Fibroblast of villous mesenchyme (primary cell): Measurements from ENCODE around the gene PHLPP2. TPM values are rescaled to one million over a fixed set of nuclear protein-coding genes. Genes with fewer than 3 reads are reported as not detected.

Experiments
- DNase-seq: peaks from one replicate; pipeline ENCODE4 v3.0.0-alpha.2; 2010; ENCODE audit warnings: low read depth
- H3K4me3 ChIP-seq: 2 replicates; pipeline ENCODE4 v1.5.1; 2011; ENCODE audit warnings: low read depth, mild to moderate bottlenecking, low read length
- total RNA-seq: library from RNA; depleted of rRNA; stranded (reverse); fragments of >200 nt; gene quantifications from 2 replicates; pipeline ENCODE4 v1.2.3, GENCODE V29; 2012
- TF ChIP-seq, protein P1 (sequence below): IDR thresholded peaks from 2 replicates; pipeline ENCODE4 v1.5.1; 2012; ENCODE audit warnings: low read depth, mild to moderate bottlenecking, low read length; ENCODE audit not compliant: insufficient read depth

Gene PHLPP2
- total RNA-seq, 1 donor: 17.3 TPM

DNA sequence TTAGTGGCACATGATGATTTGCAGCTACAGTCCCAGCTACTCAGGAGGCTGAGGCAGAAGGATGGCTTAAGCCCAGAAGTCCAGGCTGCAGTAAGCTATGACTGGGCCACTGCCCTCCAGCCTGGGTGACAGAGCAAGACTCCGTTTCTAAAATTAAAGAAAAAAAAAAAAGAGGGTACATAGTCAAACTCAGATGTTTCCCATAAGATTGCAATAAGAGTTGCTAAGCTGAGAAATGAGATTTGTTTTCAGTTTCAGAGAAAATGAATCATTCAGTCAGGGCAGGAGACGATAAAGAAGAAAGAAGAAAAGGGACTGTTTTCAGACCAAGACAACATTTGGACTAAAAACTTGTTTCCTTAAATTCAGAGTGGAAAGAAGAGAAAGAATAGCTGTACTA lies 30.2 kb upstream of the PHLPP2 start:
- no peak for DNase-seq
- no peak overlapping the region for H3K4me3 ChIP-seq
- TF ChIP-seq, protein P1, sequence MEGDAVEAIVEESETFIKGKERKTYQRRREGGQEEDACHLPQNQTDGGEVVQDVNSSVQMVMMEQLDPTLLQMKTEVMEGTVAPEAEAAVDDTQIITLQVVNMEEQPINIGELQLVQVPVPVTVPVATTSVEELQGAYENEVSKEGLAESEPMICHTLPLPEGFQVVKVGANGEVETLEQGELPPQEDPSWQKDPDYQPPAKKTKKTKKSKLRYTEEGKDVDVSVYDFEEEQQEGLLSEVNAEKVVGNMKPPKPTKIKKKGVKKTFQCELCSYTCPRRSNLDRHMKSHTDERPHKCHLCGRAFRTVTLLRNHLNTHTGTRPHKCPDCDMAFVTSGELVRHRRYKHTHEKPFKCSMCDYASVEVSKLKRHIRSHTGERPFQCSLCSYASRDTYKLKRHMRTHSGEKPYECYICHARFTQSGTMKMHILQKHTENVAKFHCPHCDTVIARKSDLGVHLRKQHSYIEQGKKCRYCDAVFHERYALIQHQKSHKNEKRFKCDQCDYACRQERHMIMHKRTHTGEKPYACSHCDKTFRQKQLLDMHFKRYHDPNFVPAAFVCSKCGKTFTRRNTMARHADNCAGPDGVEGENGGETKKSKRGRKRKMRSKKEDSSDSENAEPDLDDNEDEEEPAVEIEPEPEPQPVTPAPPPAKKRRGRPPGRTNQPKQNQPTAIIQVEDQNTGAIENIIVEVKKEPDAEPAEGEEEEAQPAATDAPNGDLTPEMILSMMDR: no peak

DNA sequence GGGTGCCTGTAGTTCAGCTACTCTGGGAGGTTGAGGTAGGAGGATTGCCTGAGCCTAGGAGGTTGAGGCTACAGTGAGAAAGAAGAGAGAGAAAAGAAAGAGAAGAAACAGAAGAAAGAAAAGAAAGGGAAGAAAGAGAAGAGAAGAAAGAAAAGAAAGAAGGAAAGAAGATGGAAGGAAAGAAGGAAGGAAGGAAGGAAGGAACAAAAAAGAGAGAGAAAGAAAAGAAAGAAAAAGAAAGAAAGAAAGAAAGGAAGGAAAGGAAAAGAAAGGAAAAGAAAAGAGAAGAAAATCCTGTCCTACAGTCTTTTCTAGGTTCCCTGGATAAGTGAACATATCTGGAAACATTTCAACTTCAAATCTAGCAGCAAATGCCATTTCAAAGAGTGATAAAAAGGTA lies 29.6 kb upstream of the PHLPP2 start:
- H3K4me3 ChIP-seq: no peak overlapping the region
- TF ChIP-seq, protein P1: no peak
- DNase-seq: no peak

DNA sequence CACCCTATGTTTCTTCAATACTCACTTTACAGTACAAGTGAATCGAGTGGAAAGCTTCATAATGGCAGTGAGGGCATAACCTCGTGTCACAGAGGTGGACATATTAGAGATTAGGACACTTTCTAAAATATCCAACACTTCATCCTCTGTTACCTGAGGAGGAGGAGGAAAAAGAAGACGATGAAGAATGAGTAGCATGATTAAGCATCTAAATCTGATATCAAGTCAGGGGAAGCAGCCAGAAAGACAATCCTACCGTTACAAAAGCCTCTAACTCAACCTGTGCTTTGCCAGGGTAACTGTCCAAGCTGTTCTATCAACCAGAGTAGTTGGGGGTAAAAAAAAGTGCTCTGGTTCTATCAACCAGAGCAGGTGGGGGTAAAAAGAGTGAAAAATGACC lies 23.7 kb upstream of the PHLPP2 start:
- DNase-seq: no peak
- TF ChIP-seq, protein P1: no peak
- H3K4me3 ChIP-seq: no peak overlapping the region

DNA sequence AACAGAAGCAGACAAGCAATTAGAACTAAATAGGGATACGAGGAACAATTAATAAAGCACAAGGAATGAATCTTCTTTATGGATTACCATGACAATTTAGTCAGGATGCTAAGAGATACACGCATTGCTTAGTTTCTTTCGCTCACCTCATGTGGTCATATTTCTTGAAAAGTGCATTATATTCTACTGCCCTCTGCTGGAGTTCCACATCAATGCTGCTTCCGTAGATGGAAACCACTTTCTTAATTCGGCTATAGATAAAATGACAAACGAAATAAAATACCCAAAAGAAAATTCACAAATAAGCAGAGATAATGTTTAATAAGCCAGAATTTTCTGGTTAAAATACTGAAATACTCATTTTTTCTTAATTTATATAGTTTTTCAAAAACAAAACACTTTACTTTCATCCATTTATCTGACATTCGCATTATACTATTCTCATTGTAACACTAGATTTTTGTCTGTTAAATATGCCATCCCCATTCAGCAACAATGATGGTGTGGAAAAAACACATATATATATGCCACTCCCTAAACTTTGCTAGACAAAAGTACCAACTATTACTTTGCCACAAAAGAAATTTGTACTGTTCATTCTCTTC lies 22.0 kb upstream of the PHLPP2 start:
- TF ChIP-seq, protein P1: peak; percentile 66
- H3K4me3 ChIP-seq: no peak overlapping the region
- peak; percentile 54 for DNase-seq

DNA sequence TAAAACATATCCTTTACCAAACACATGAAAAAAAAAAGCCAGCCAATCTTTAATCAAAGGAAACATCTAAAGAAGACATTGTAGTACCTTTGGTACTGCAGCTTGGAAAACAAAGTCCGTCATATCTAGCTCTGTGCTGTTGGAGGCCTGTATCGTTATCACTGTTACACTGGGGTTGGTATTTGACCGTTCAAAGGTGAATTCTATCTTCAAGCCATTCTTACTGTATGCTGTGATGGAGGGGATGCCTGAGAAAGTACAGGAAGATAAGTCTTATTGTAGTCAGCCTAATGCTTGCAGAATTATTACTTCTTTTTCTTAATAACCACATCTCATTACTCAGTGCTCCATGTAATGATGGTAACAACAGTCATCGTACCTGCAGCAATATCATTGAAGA lies 14.4 kb upstream of the PHLPP2 start:
- no peak for DNase-seq
- no peak overlapping the region for H3K4me3 ChIP-seq
- TF ChIP-seq, protein P1: no peak

DNA sequence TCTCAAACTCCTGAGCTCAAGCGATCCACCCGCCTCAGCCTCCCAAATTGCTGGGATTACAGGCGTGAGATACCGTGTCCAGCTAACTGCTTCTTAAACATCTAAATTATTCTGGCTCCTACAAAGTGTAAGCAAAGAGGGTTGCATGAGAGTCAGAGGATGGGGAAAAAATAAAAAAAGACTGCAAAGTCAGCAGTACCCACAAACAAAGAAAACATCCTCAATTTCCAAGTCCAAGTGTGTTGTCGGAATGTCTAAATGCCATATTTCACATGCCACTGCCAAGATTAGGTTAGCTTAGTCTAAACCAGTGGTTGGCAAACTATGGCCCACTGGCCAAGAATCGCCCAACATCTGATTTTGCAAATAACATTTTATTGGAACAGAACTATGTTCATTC lies 13.0 kb upstream of the PHLPP2 start:
- DNase-seq: no peak
- TF ChIP-seq, protein P1: no peak
- no peak overlapping the region for H3K4me3 ChIP-seq

DNA sequence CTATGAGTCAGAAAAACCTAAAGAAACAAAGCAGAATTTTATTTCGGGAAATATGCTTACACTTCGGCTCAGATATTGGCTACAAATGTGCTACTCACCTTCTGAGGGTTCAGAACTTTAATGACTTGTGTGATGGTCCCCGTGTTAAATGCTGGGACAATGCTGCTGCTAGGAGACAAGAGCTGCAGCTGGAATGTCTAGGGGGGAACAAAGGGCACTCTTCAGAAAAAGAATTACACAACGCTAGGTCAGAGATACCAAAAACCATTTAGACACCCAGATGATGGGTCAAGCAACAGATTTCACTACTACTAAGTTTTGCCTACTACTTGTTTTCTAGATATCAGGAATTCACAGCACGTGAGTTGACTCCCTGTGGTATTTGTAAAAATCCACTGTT lies 10.0 kb upstream of the PHLPP2 start:
- no peak overlapping the region for H3K4me3 ChIP-seq
- TF ChIP-seq, protein P1: no peak

More for the DNA sequence above, 10.0 kb upstream of the PHLPP2 start:
- DNase-seq: no peak
